Endothelial cell (in vitro differentiated cells): ENCODE data around the gene CHL1. TPM values are rescaled to one million over a fixed set of nuclear protein-coding genes. Genes with fewer than 3 reads are reported as not detected.

ENCODE experiments used
- DNase-seq: peaks from one replicate; pipeline ENCODE4 v3.0.0; 2021; ENCODE audit warnings: low spot score
- H3K27ac Mint-ChIP-seq: one replicate; pipeline ENCODE4 v1.8.0; 2021; ENCODE audit warnings: mixed read lengths, inconsistent platforms; ENCODE audit not compliant: unreplicated experiment
- H3K27me3 Mint-ChIP-seq: one replicate; pipeline ENCODE4 v1.8.0; 2021; ENCODE audit warnings: mild to moderate bottlenecking, moderate library complexity, mixed read lengths, inconsistent platforms; ENCODE audit not compliant: unreplicated experiment
- H3K36me3 Mint-ChIP-seq: one replicate; pipeline ENCODE4 v1.8.0; 2021; ENCODE audit warnings: mild to moderate bottlenecking, low read depth, mixed read lengths, inconsistent platforms; ENCODE audit not compliant: unreplicated experiment
- H3K4me1 Mint-ChIP-seq: one replicate; pipeline ENCODE4 v1.8.0; 2021; ENCODE audit warnings: mild to moderate bottlenecking, mixed read lengths, inconsistent platforms; ENCODE audit not compliant: unreplicated experiment
- H3K4me3 Mint-ChIP-seq: one replicate; pipeline ENCODE4 v1.8.0; 2021; ENCODE audit warnings: mild to moderate bottlenecking, mixed read lengths, inconsistent platforms; ENCODE audit not compliant: unreplicated experiment
- H3K9me3 Mint-ChIP-seq: one replicate; pipeline ENCODE4 v1.8.0; 2021; ENCODE audit warnings: mixed read lengths, inconsistent platforms; ENCODE audit not compliant: unreplicated experiment
- total RNA-seq: library from RNA; stranded (reverse); fragmentation: NEBNext Ultra II Directional; extraction: Animal tissue kit (Norgen Biotek cat#: 25700); gene quantifications from one replicate; pipeline ENCODE4 v1.2.1, GENCODE V29; 2021; ENCODE audit not compliant: unreplicated experiment
- TF ChIP-seq, protein P1 (sequence below): fragments of 200-600 bp; sonication (generic); IDR thresholded peaks from one replicate; pipeline ENCODE4 v1.5.0; 2021; ENCODE audit warnings: antibody characterized with exemption; ENCODE audit not compliant: unreplicated experiment

The CHL1 gene
- total RNA-seq, 1 donor from 2014 or later = not detected

DNA sequence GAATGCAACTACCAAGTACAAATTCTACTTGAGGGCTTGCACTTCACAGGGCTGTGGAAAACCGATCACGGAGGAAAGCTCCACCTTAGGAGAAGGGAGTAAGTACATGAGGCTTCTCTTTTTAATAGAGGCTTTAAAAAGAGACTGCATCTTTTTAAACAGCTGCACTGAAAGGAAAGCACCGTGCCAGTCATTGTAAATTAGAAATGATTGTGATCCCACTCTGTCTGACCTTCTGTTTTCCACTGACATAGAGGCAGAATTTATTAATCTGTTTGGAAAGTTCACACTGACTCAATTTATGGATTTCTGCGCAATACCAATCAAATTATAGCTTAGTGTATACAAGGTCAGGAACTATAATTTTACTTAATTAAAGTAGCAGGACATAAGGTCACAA lies 198.2 kb downstream of the CHL1 start:
- TF ChIP-seq, protein P1, sequence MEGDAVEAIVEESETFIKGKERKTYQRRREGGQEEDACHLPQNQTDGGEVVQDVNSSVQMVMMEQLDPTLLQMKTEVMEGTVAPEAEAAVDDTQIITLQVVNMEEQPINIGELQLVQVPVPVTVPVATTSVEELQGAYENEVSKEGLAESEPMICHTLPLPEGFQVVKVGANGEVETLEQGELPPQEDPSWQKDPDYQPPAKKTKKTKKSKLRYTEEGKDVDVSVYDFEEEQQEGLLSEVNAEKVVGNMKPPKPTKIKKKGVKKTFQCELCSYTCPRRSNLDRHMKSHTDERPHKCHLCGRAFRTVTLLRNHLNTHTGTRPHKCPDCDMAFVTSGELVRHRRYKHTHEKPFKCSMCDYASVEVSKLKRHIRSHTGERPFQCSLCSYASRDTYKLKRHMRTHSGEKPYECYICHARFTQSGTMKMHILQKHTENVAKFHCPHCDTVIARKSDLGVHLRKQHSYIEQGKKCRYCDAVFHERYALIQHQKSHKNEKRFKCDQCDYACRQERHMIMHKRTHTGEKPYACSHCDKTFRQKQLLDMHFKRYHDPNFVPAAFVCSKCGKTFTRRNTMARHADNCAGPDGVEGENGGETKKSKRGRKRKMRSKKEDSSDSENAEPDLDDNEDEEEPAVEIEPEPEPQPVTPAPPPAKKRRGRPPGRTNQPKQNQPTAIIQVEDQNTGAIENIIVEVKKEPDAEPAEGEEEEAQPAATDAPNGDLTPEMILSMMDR = no peak
- no peak for DNase-seq
- no peaks in the 10 kb centered on the region for H3K4me1 Mint-ChIP-seq
- peaks cover 20% of the 10 kb centered on the region for H3K9me3 Mint-ChIP-seq
- H3K27me3 Mint-ChIP-seq = no peaks in the 10 kb centered on the region
- H3K27ac Mint-ChIP-seq = no peak overlapping the region
- H3K4me3 Mint-ChIP-seq = no peak overlapping the region
- no peaks in the 10 kb centered on the region for H3K36me3 Mint-ChIP-seq

DNA sequence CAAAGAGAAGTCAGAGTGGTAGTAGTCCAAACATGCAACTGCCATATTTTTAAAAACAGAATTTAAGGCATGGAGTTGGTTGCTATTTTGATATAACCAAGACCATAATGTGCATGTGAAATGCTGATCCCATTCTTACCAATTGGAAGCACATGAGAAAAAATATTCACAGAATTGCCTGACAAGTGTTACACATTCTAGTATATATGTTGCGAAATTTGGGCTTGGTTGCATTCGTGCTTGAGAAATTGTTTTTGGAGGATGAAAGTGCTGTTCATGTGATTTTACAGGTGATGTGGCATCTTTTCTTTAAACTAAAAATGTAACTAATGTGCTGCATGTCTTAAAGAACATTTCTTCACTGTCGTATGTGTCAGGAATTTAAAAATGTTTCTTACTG lies 199.7 kb downstream of the CHL1 start:
- H3K4me1 Mint-ChIP-seq = no peaks in the 10 kb centered on the region
- TF ChIP-seq, protein P1 = no peak
- H3K4me3 Mint-ChIP-seq = no peak overlapping the region
- DNase-seq = no peak
- no peak overlapping the region for H3K27ac Mint-ChIP-seq
- H3K9me3 Mint-ChIP-seq = peaks cover 16% of the 10 kb centered on the region
- H3K27me3 Mint-ChIP-seq = no peaks in the 10 kb centered on the region
- H3K36me3 Mint-ChIP-seq = no peaks in the 10 kb centered on the region

DNA sequence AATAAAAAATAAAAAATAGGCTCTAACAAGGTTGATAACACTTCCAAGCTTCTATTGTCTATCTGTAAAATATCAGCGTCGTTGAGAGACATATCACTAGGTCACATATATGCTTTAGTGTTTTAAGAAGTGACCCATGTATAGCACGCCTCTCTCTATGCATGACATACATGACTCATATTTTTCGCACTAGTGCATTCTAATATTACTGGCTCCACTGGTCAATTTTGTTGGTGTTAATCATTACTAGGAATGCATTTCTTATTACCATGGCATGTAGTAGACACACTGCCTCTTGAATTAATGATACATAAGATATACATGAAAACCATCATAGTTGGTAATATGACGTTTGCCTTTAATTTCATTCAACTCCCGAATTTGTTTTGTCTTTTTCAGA lies 203.1 kb downstream of the CHL1 start:
- Mint-ChIP-seq H3K36me3 (no peaks in the 10 kb centered on the region), H3K27ac (no peak overlapping the region), H3K27me3 (no peaks in the 10 kb centered on the region), H3K4me1 (no peaks in the 10 kb centered on the region), H3K9me3 (peaks cover 22% of the 10 kb centered on the region), H3K4me3 (no peak overlapping the region)
- no peak for DNase-seq
- TF ChIP-seq, protein P1 = no peak

DNA sequence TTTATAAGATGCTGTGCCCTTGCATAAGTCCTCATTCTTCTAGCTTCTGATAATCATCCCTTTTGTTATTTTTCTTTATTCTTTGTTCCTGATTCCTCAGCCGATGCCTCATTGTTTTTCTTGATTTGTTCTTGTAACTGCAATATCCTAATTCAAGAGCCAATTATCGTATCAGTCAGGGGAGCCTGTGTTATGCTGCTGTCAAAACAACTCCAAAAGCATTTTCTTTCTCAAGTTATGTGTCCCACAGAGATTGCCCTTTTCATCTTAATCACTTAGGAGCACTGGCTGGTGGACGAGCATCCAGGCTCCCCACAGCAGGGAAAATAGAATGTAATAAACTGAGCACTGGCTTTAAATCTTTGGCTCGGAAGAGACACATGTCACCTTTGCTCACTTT lies 207.3 kb downstream of the CHL1 start:
- Mint-ChIP-seq H3K4me3 (no peak overlapping the region), H3K27me3 (no peaks in the 10 kb centered on the region), H3K9me3 (peaks cover 22% of the 10 kb centered on the region), H3K36me3 (no peaks in the 10 kb centered on the region), H3K27ac (no peak overlapping the region), H3K4me1 (no peaks in the 10 kb centered on the region)
- TF ChIP-seq, protein P1 = no peak
- no peak for DNase-seq

DNA sequence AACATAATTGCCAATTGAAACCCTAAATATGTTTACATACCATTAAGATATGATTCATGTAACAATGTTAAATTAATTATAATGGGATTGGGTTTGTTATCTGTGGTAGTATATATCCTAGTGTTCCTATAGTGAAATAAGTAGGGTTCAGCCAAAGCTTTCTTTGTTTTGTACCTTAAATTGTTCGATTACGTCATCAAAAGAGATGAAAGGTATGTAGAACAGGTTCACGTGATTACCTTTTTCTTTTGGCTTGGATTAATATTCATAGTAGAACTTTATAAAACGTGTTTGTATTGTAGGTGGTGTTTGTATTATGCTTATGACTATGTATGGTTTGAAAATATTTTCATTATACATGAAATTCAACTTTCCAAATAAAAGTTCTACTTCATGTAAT lies 212.4 kb downstream of the CHL1 start:
- TF ChIP-seq, protein P1 = no peak
- no peak for DNase-seq
- H3K4me3 Mint-ChIP-seq = no peak overlapping the region
- H3K4me1 Mint-ChIP-seq = no peaks in the 10 kb centered on the region
- no peaks in the 10 kb centered on the region for H3K27me3 Mint-ChIP-seq
- no peak overlapping the region for H3K27ac Mint-ChIP-seq
- peaks cover 19% of the 10 kb centered on the region for H3K9me3 Mint-ChIP-seq
- no peaks in the 10 kb centered on the region for H3K36me3 Mint-ChIP-seq
